HEK293 (cell line): Measurements from ENCODE around the gene UBL7.
"Not testable (repeated sequence)": the region's sequence is repeated elsewhere in the genome, so short reads cannot be mapped to it uniquely, and the experiment has no call there.

Experiments used
- CTCF ChIA-PET: fragments of 350-600 bp; formaldehyde crosslinking; extraction: SDS; loops from one replicate; lab custom pipeline; 2021; ENCODE audit warnings: antibody characterized with exemption; lab: Yijun Ruan, JAX
- POLR2A ChIA-PET: fragments of 300-600 bp; formaldehyde crosslinking; extraction: SDS; loops from one replicate; lab custom pipeline; 2020; ENCODE audit warnings: antibody characterized with exemption, inconsistent platforms; lab: Yijun Ruan, JAX
- H3K27ac ChIP-seq: fragments of 200-500 bp; sonication (Bioruptor generic); 2 replicates; pipeline ENCODE4 v1.5.1; 2014; ENCODE audit warnings: low read depth, low read length, control low read depth, inconsistent platforms; ENCODE audit errors: extremely low read depth
- H3K36me3 ChIP-seq, 2 experiments: fragments of 200-500 bp in 1 of 2; sonication (Bioruptor generic) in 1 of 2; 1 replicate in 1 of 2; 2 replicates in 1 of 2; pipeline ENCODE4 v1.5.1; 2014 to 2017; ENCODE audit warnings: inconsistent platforms in 2 of 2, low read length in 2 of 2; ENCODE audit not compliant: control insufficient read depth in 2 of 2, insufficient read depth in 1 of 2
- H3K4me1 ChIP-seq: fragments of 200-500 bp; sonication (Bioruptor generic); 2 replicates; pipeline ENCODE4 v1.5.1; 2014; ENCODE audit warnings: mild to moderate bottlenecking, low read length, inconsistent platforms; ENCODE audit not compliant: control insufficient read depth, insufficient read depth
- H3K4me3 ChIP-seq: 2 replicates; pipeline ENCODE4 v1.5.1; 2011; ENCODE audit warnings: low read depth, mild to moderate bottlenecking, control low read depth, low read length, moderate library complexity
- H3K9me3 ChIP-seq: fragments of 200-500 bp; sonication (Bioruptor generic); 2 replicates; pipeline ENCODE4 v1.5.1; 2014; ENCODE audit warnings: low read depth, low read length, inconsistent platforms; ENCODE audit not compliant: control insufficient read depth, insufficient read depth
- ELK4 ChIP-seq: IDR thresholded peaks from 2 replicates; pipeline ENCODE4 v1.6.1; 2011; ENCODE audit warnings: mild to moderate bottlenecking, low read depth, low read length, borderline replicate concordance
- KLF17 ChIP-seq: fragments of 450-650 bp; formaldehyde crosslinking; IDR thresholded peaks from 2 replicates; pipeline ENCODE4 v1.5.1; 2016; ENCODE audit warnings: missing biosample characterization, missing genetic modification characterization
- PRDM1 ChIP-seq: fragments of 450-650 bp; formaldehyde crosslinking; IDR thresholded peaks from 2 replicates; pipeline ENCODE4; 2016; ENCODE audit warnings: missing biosample characterization, missing genetic modification characterization
- SALL2 ChIP-seq: fragments of 450-650 bp; formaldehyde crosslinking; IDR thresholded peaks from 2 replicates; pipeline ENCODE4 v1.5.0; 2017; ENCODE audit warnings: missing biosample characterization, mild to moderate bottlenecking, missing genetic modification characterization, borderline replicate concordance
- TCF7L2 ChIP-seq: IDR thresholded peaks from 2 replicates; pipeline ENCODE4 v1.6.1; 2011; ENCODE audit warnings: low read depth, mild to moderate bottlenecking, inconsistent platforms, low read length, moderate library complexity, borderline replicate concordance
- TSHZ1 ChIP-seq: fragments of 450-650 bp; formaldehyde crosslinking; IDR thresholded peaks from 2 replicates; pipeline ENCODE4 v1.5.1; 2016; ENCODE audit warnings: missing biosample characterization, missing genetic modification characterization, borderline replicate concordance
- YY1 ChIP-seq: fragments of 450-650 bp; formaldehyde crosslinking; IDR thresholded peaks from 2 replicates; pipeline ENCODE4 v1.5.1; 2018; ENCODE audit warnings: missing biosample characterization, missing genetic modification characterization
- ZBTB17 ChIP-seq: fragments of 450-650 bp; formaldehyde crosslinking; IDR thresholded peaks from 2 replicates; pipeline ENCODE4 v1.5.1; 2016; ENCODE audit warnings: missing biosample characterization, missing genetic modification characterization
- ZBTB8A ChIP-seq: fragments of 450-650 bp; formaldehyde crosslinking; IDR thresholded peaks from 2 replicates; pipeline ENCODE4 v1.5.1; 2016; ENCODE audit warnings: missing biosample characterization, missing genetic modification characterization
- ZNF335 ChIP-seq: fragments of 450-650 bp; formaldehyde crosslinking; conservative IDR thresholded peaks from 2 replicates; pipeline ENCODE4 v1.5.1; 2016; ENCODE audit warnings: missing biosample characterization, missing genetic modification characterization
- ZNF350 ChIP-seq: fragments of 450-650 bp; formaldehyde crosslinking; IDR thresholded peaks from 2 replicates; pipeline ENCODE4 v1.5.0; 2017; ENCODE audit warnings: missing biosample characterization, mild to moderate bottlenecking, missing genetic modification characterization
- ZNF391 ChIP-seq: fragments of 450-650 bp; formaldehyde crosslinking; IDR thresholded peaks from 2 replicates; pipeline ENCODE4 v1.5.1; 2016; ENCODE audit warnings: low read depth, missing biosample characterization, missing genetic modification characterization, borderline replicate concordance
- ZNF449 ChIP-seq: fragments of 450-650 bp; formaldehyde crosslinking; IDR thresholded peaks from 2 replicates; pipeline ENCODE4 v1.5.1; 2017; ENCODE audit warnings: missing biosample characterization, mild to moderate bottlenecking, missing genetic modification characterization, moderate library complexity
- ZNF473 ChIP-seq: fragments of 450-650 bp; formaldehyde crosslinking; IDR thresholded peaks from 2 replicates; pipeline ENCODE4 v1.5.1; 2017; ENCODE audit warnings: missing biosample characterization, missing genetic modification characterization
- ZNF610 ChIP-seq: fragments of 450-650 bp; formaldehyde crosslinking; IDR thresholded peaks from 2 replicates; pipeline ENCODE4 v1.5.1; 2016; ENCODE audit warnings: missing biosample characterization, missing genetic modification characterization, borderline replicate concordance
- ZNF701 ChIP-seq: fragments of 450-650 bp; formaldehyde crosslinking; IDR thresholded peaks from 2 replicates; pipeline ENCODE4 v1.5.1; 2016; ENCODE audit warnings: missing biosample characterization, missing genetic modification characterization
- ZSCAN16 ChIP-seq: fragments of 450-650 bp; formaldehyde crosslinking; IDR thresholded peaks from 2 replicates; pipeline ENCODE4 v1.5.1; 2016; ENCODE audit warnings: missing biosample characterization, missing genetic modification characterization

The UBL7 gene

GRCh38 chr15:74482661-74483060, 21.7 kb upstream of the UBL7 start:
- TF ChIP-seq SALL2 (no peak), ZBTB8A (no peak), PRDM1 (tag by site-specific recombination) (no peak), ZBTB17 (tag by site-specific recombination) (no peak), ZNF473 (tag by site-specific recombination) (no peak), TSHZ1 (no peak), TCF7L2 (no peak), ZNF610 (tag by site-specific recombination) (no peak), ZNF449 (tag by site-specific recombination) (no peak), ZNF335 (tag by site-specific recombination) (no peak), YY1 (tag by site-specific recombination) (no peak), ZNF350 (tag by site-specific recombination) (no peak), ELK4 (no peak), KLF17 (tag by site-specific recombination) (no peak), ZNF391 (tag by site-specific recombination) (no peak), ZNF701 (no peak), ZSCAN16 (tag by site-specific recombination) (no peak)
- no peak overlapping the region for H3K4me3 ChIP-seq
- H3K27ac ChIP-seq: no peak overlapping the region
- H3K4me1 ChIP-seq: no peaks in the 10 kb centered on the region
- ChIA-PET POLR2A (interaction anchor here (0.8 to 1.6 kb wide), 2 partner anchors 21 to 58 kb away, joined by 4 to 8 read pairs; partner anchors contain the start of genes ARID3B and UBL7), CTCF (interaction anchor here (0.6 to 2.4 kb wide), 9 partner anchors 12 to 106 kb away, joined by 3 to 11 read pairs (median 3); no protein-coding TSS in a partner anchor)
- no peaks in the 10 kb centered on the region for H3K9me3 ChIP-seq
- H3K36me3 ChIP-seq: peaks cover 3 to 8% of the 10 kb centered on the region in 2 experiments; a peak in 2 of 3 replicates

GRCh38 chr15:74480364-74480763, 19.4 kb upstream of the UBL7 start:
- not testable (repeated sequence) for H3K4me1 ChIP-seq, H3K36me3 ChIP-seq, H3K4me3 ChIP-seq, H3K9me3 ChIP-seq, H3K27ac ChIP-seq
- ChIA-PET CTCF (interaction anchor here (0.6 kb wide), 1 partner anchor 105 kb away, joined by 3 read pairs; no protein-coding TSS in a partner anchor), POLR2A (interaction anchor here (1.3 to 1.5 kb wide), 2 partner anchors 20 to 61 kb away, joined by 4 read pairs; partner anchors contain the start of genes ARID3B and UBL7)

- not testable (repeated sequence) for H3K27ac ChIP-seq, H3K9me3 ChIP-seq, H3K4me1 ChIP-seq, H3K4me3 ChIP-seq
- peaks cover 32 to 34% of the 10 kb centered on the region in 2 experiments for H3K36me3 ChIP-seq
- ChIA-PET CTCF (interaction anchor here (0.5 to 1.4 kb wide), 7 partner anchors 11 to 122 kb away, joined by 3 to 5 read pairs (median 4); partner anchors contain the start of gene UBL7), POLR2A (interaction anchor here (0.7 to 2.4 kb wide), 3 partner anchors 10 to 312 kb away, joined by 3 to 9 read pairs (median 4); partner anchors contain the start of gene UBL7)
Measured at GRCh38 chr15:74471621-74472020, 10.7 kb upstream of the UBL7 start.
